ENCODE data around the gene MROH8. TPM values are rescaled to one million over a fixed set of nuclear protein-coding genes. Genes with fewer than 3 reads are reported as not detected.

The MROH8 gene
- polyA plus RNA-seq, 1 donor from 2014 or later, result 3.2 TPM

DNA sequence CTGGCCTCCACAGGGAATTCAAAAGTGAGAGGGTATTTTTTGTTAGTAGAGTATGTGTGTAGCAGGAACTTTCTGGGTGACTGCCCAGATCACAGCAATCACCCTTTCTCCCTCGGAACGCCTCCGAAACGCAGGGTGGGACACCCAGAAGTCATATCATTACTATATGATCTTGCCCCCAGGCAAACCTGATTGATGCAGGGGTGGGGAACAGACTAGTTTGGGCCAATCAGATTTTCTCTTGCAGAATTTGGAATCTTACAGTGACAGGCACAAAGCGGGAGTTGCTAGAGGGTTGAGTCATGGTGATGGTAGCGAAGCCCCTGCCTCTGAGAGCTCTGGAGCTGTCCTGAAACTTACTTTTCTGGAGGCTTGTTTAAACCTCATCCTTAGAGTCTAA lies 16.7 kb downstream of the MROH8 start:
- Histone ChIP-seq H3K27me3 (ENCODE audit: insufficient read depth, low read depth, low read length) (no peaks in the 10 kb centered on the region), H3K27ac (ENCODE audit: low read length) (no peak overlapping the region), H4K20me1 (ENCODE audit: insufficient read depth) (no peaks in the 10 kb centered on the region), H2AFZ (ENCODE audit: low read depth, low read length) (no peak overlapping the region), H3K9me2 (ENCODE audit: insufficient read depth, low read length) (no peaks in the 10 kb centered on the region), H3K9me3 (ENCODE audit: low read length) (no peaks in the 10 kb centered on the region), H3K36me3 (ENCODE audit: insufficient read depth, low read length) (peaks cover 4% of the 10 kb centered on the region), H3K9ac (ENCODE audit: low read length) (no peak overlapping the region), H3K4me3 (ENCODE audit: low read length) (no peak overlapping the region), H3K79me2 (replicated peaks; ENCODE audit: insufficient read depth, low read length) (no peaks in the 10 kb centered on the region), H3F3A (ENCODE audit: insufficient read depth, low read length, poor library complexity, severe bottlenecking) (no peaks in the 10 kb centered on the region), H3K4me2 (ENCODE audit: low read length) (no peak overlapping the region)
- TF ChIP-seq EZH2 (IDR thresholded peaks at IDR 0.05; ENCODE audit: borderline replicate concordance, insufficient read depth, low read length, poor library complexity, severe bottlenecking) (no peak), POLR2AphosphoS5 (IDR thresholded peaks at IDR 0.05) (no peak), EP300 (conservative IDR thresholded peaks at IDR 0.05; ENCODE audit: poor library complexity, severe bottlenecking) (no peak), TAF1 (IDR thresholded peaks at IDR 0.05; ENCODE audit: low read depth) (no peak), RAD21 (conservative IDR thresholded peaks at IDR 0.05) (no peak), SMC3 (conservative IDR thresholded peaks at IDR 0.05; ENCODE audit: poor library complexity) (no peak), MXI1 (conservative IDR thresholded peaks at IDR 0.05; ENCODE audit: poor library complexity, severe bottlenecking) (no peak)
- TF ChIP-seq, protein P1, sequence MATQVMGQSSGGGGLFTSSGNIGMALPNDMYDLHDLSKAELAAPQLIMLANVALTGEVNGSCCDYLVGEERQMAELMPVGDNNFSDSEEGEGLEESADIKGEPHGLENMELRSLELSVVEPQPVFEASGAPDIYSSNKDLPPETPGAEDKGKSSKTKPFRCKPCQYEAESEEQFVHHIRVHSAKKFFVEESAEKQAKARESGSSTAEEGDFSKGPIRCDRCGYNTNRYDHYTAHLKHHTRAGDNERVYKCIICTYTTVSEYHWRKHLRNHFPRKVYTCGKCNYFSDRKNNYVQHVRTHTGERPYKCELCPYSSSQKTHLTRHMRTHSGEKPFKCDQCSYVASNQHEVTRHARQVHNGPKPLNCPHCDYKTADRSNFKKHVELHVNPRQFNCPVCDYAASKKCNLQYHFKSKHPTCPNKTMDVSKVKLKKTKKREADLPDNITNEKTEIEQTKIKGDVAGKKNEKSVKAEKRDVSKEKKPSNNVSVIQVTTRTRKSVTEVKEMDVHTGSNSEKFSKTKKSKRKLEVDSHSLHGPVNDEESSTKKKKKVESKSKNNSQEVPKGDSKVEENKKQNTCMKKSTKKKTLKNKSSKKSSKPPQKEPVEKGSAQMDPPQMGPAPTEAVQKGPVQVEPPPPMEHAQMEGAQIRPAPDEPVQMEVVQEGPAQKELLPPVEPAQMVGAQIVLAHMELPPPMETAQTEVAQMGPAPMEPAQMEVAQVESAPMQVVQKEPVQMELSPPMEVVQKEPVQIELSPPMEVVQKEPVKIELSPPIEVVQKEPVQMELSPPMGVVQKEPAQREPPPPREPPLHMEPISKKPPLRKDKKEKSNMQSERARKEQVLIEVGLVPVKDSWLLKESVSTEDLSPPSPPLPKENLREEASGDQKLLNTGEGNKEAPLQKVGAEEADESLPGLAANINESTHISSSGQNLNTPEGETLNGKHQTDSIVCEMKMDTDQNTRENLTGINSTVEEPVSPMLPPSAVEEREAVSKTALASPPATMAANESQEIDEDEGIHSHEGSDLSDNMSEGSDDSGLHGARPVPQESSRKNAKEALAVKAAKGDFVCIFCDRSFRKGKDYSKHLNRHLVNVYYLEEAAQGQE (IDR thresholded peaks at IDR 0.05; ENCODE audit: borderline replicate concordance), result no peak
- TF ChIP-seq, protein P2, sequence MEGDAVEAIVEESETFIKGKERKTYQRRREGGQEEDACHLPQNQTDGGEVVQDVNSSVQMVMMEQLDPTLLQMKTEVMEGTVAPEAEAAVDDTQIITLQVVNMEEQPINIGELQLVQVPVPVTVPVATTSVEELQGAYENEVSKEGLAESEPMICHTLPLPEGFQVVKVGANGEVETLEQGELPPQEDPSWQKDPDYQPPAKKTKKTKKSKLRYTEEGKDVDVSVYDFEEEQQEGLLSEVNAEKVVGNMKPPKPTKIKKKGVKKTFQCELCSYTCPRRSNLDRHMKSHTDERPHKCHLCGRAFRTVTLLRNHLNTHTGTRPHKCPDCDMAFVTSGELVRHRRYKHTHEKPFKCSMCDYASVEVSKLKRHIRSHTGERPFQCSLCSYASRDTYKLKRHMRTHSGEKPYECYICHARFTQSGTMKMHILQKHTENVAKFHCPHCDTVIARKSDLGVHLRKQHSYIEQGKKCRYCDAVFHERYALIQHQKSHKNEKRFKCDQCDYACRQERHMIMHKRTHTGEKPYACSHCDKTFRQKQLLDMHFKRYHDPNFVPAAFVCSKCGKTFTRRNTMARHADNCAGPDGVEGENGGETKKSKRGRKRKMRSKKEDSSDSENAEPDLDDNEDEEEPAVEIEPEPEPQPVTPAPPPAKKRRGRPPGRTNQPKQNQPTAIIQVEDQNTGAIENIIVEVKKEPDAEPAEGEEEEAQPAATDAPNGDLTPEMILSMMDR (IDR thresholded peaks at IDR 0.05; ENCODE audit: poor library complexity, severe bottlenecking), result no peak

DNA sequence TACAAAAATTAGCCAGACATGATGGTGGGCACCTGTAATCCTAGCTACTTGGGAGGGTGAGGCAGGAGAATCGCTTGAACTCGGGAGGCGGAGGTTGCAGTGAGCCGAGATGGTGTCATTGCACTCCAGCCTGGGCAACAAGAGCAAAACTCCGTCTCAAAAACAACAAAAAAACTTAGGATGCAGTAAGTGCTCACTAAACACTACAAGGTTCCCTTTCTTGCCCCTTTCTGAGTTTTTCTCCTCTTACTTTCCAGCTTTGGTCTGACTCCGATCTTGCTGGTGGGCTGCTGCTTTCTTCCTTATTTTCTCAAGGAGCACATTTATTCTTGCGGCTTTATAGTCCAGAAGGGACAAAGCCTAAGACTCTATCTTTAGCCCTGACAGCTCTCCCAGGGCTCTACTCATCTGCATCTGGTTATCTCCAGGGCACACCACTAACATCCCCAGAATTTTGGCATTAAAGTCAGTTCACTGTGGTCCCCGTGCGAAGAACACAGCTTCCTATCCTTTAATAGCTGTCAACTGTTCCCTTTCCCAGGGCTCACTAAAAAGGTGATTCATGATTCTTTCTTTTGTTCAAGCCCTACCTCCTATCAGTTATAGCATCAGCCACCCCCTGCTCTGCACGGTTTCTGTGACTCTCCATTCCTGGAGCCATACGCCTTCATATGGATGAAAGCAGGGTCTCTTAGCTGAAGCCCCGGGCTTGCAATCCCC lies 17.4 kb downstream of the MROH8 start:
- no peaks in the 10 kb centered on the region for H3K9me3 ChIP-seq (ENCODE audit: low read length)
- peaks cover 4% of the 10 kb centered on the region for H3K36me3 ChIP-seq (ENCODE audit: insufficient read depth, low read length)
- H3K79me2 ChIP-seq (replicated peaks; ENCODE audit: insufficient read depth, low read length), result no peaks in the 10 kb centered on the region
- no peaks in the 10 kb centered on the region for H3F3A ChIP-seq (ENCODE audit: insufficient read depth, low read length, poor library complexity, severe bottlenecking)
- H3K4me3 ChIP-seq (ENCODE audit: low read length), result no peak overlapping the region
- no peaks in the 10 kb centered on the region for H3K27me3 ChIP-seq (ENCODE audit: insufficient read depth, low read depth, low read length)
- no peak overlapping the region for H3K9ac ChIP-seq (ENCODE audit: low read length)
- no peaks in the 10 kb centered on the region for H4K20me1 ChIP-seq (ENCODE audit: insufficient read depth)
- H3K9me2 ChIP-seq (ENCODE audit: insufficient read depth, low read length), result no peaks in the 10 kb centered on the region
- H3K27ac ChIP-seq (ENCODE audit: low read length), result no peak overlapping the region
- no peak overlapping the region for H3K4me2 ChIP-seq (ENCODE audit: low read length)
- TF ChIP-seq MXI1 (conservative IDR thresholded peaks at IDR 0.05; ENCODE audit: poor library complexity, severe bottlenecking) (no peak), EP300 (conservative IDR thresholded peaks at IDR 0.05; ENCODE audit: poor library complexity, severe bottlenecking) (no peak), SMC3 (conservative IDR thresholded peaks at IDR 0.05; ENCODE audit: poor library complexity) (no peak), RAD21 (conservative IDR thresholded peaks at IDR 0.05) (no peak), POLR2AphosphoS5 (IDR thresholded peaks at IDR 0.05) (no peak), TAF1 (IDR thresholded peaks at IDR 0.05; ENCODE audit: low read depth) (no peak), EZH2 (IDR thresholded peaks at IDR 0.05; ENCODE audit: borderline replicate concordance, insufficient read depth, low read length, poor library complexity, severe bottlenecking) (no peak)
- TF ChIP-seq, protein P2 (IDR thresholded peaks at IDR 0.05; ENCODE audit: poor library complexity, severe bottlenecking), result no peak
- TF ChIP-seq, protein P1 (IDR thresholded peaks at IDR 0.05; ENCODE audit: borderline replicate concordance), result no peak
- no peak overlapping the region for H2AFZ ChIP-seq (ENCODE audit: low read depth, low read length)
